Measurements from ENCODE around the gene TTC3.
"Not testable (repeated sequence)": the region's sequence is repeated elsewhere in the genome, so short reads cannot be mapped to it uniquely, and the experiment has no call there.

The TTC3 gene

DNA sequence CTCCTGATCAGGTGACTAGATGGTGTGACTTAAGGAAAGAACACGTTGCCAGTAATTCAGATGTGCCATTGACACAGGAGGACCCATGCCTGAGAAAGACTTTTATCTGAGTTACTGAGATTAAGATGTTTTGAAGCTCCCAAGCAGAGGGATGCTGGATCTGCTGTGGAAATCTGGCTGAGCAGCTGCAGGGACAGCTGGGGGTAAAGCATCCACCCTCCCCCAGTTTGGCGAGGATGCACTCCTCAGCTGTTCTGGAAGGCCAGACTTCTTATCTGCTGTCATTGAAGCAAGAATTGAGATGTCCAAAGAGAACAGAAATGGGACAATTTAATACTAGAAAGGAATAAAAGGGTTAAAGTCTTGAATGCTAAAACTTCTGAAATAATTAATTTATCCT lies 25.7 kb downstream of the TTC3 start:
- no peak for DNase-seq (ENCODE audit: low spot score)
- TF ChIP-seq, protein P1, sequence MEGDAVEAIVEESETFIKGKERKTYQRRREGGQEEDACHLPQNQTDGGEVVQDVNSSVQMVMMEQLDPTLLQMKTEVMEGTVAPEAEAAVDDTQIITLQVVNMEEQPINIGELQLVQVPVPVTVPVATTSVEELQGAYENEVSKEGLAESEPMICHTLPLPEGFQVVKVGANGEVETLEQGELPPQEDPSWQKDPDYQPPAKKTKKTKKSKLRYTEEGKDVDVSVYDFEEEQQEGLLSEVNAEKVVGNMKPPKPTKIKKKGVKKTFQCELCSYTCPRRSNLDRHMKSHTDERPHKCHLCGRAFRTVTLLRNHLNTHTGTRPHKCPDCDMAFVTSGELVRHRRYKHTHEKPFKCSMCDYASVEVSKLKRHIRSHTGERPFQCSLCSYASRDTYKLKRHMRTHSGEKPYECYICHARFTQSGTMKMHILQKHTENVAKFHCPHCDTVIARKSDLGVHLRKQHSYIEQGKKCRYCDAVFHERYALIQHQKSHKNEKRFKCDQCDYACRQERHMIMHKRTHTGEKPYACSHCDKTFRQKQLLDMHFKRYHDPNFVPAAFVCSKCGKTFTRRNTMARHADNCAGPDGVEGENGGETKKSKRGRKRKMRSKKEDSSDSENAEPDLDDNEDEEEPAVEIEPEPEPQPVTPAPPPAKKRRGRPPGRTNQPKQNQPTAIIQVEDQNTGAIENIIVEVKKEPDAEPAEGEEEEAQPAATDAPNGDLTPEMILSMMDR (IDR thresholded peaks at IDR 0.05; ENCODE audit: extremely low read depth, missing control alignments), result no peak

DNA sequence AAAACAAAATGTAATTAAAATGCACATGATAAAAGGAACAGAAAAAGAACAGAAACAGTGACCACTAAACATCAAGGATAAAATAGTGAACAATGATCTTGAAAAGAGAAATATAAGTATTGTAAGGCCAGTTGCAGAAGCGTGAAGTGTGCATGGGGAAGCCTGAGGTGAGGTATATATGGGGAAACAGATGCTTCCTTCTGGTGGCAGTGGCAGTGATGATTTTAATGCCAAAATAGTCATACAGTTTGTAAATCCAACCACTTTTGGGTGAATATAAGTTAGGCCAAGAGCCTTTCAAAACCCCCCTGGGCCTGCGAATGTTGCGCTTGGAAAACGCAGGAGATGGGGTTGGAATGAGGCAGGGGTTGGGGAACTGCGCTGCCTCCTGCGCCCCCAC lies 27.3 kb downstream of the TTC3 start:
- no peak for DNase-seq (ENCODE audit: low spot score)
- TF ChIP-seq, protein P1 (IDR thresholded peaks at IDR 0.05; ENCODE audit: extremely low read depth, missing control alignments), result no peak

DNA sequence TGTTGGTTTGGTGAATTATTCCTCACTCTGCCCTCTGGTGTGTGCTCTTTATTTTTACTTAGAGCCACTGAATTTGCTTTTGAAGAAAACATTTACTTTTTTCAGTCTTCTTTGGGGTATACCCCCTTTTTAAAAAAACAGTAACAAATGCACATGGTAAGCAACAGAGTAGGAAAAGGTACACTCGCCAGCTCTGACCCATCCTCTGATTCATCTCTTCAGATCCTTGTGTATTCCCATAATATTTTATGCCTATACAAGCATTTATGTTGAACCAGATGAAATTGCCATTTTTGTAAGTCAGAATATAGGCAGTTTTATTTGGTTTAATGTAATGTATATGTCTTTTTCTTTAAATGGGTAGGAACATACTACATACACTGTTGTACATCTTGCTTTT lies 28.3 kb downstream of the TTC3 start:
- no peak for DNase-seq (ENCODE audit: low spot score)
- TF ChIP-seq, protein P1 (IDR thresholded peaks at IDR 0.05; ENCODE audit: extremely low read depth, missing control alignments), result no peak

DNA sequence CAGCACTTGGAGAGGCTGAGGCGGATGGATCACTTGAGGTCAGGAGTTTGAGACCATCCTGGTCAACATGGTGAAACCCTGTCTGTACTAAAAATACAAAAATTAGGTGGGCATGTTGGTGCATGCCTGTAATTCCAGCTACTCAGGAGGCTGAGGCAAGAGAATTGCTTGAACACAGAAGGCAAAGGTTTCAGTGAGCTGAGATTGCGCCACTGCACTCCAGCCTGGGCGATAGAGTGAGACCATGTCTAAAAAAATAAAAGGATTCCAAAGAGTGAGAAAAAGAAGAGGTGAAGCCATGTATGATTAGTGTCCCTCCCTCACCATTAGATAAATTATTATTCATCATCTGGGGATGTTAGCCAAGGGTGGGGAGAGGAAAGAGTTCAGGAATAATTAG lies 29.7 kb downstream of the TTC3 start:
- DNase-seq (ENCODE audit: low spot score), result not testable (repeated sequence)

DNA sequence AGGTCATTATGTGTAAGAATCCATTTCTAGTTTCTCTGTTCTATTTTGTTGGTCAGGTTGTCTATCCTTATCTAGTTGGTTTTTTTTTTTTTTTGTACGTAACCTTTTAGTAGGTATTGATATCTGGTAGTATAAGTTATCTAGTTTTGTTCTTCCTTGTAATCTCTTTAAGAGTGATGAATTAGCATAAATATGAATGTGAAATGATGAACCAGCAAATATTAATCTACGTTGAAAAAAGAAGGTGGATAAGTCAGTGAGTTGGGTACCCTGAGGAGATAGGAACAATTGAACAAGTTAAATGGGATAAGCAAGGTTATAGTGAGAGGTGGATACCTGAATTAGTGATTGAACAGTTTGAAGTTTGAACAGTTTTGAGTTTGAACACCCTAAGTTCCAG lies 33.9 kb downstream of the TTC3 start:
- TF ChIP-seq, protein P1 (IDR thresholded peaks at IDR 0.05; ENCODE audit: extremely low read depth, missing control alignments), result no peak
- no peak for DNase-seq (ENCODE audit: low spot score)

DNA sequence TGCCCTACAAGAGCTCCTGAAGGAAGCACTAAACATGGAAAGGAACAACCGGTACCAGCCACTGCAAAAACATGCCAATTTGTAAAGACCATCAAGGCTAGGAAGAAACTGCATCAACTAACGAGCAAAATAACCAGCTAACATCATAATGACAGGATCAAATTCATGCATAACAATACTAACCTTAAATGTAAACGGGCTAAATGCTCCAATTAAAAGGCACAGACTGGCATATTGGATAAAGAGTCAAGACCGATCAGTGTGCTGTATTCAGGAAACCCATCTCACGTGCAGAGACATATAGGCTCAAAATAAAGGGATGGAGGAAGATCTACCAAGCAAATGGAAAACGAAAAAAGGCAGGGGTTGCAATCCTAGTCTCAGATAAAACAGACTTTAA lies 38.0 kb downstream of the TTC3 start:
- DNase-seq (ENCODE audit: low spot score), result not testable (repeated sequence)

DNA sequence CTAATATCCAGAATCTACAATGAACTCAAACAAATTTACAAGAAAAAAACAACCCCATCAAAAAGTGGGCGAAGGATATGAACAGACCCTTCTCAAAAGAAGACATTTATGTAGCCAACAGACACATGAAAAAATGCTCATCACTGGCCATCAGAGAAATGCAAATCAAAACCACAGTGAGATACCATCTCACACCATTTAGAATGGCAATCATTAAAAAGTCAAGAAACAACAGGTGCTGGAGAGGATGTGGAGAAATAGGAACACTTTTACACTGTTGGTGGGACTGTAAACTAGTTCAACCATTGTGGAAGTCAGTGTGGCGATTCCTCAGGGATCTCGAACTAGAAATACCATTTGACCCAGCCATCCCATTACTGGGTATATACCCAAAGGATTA lies 41.2 kb downstream of the TTC3 start:
- DNase-seq (ENCODE audit: low spot score), result not testable (repeated sequence)

DNA sequence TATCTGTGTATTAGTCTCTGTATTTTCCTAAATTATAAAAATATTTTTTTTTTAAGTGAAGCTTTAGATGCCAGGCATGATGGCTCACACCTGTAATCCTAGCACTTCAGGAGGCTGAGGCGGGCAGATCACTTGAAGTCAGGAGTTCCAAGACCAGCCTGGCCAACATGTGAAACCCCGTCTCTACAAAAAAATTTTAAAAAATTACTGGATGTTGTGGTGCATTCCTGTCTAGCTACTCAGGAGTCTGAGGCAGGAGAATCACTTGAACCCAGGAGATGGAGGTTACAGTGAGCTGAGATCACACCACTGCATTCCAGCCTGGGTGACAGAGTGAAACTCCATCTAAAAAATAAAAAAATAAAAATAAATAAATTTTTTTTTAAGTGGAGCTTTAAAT lies 43.4 kb downstream of the TTC3 start:
- DNase-seq (ENCODE audit: low spot score), result not testable (repeated sequence)

DNA sequence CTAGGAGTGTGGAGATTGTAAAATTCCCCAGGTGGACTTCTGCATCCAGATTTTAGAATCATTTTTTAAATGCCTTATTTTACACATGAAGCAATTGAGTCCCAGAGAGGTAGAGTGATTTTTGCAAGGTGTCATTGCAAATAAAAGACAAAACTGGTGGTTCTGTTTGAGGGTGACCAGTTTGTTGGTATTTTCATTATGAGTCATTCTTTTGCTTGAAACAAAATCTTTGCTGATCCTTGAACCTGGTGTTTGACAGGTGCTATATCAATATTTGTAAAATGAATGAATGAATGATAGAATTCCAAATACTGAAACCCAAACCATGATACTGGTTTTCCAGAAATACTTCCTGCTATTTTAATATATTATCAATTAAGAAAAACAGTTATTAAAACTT lies 44.1 kb downstream of the TTC3 start:
- TF ChIP-seq, protein P1 (IDR thresholded peaks at IDR 0.05; ENCODE audit: extremely low read depth, missing control alignments), result no peak
- DNase-seq (ENCODE audit: low spot score), result no peak

DNA sequence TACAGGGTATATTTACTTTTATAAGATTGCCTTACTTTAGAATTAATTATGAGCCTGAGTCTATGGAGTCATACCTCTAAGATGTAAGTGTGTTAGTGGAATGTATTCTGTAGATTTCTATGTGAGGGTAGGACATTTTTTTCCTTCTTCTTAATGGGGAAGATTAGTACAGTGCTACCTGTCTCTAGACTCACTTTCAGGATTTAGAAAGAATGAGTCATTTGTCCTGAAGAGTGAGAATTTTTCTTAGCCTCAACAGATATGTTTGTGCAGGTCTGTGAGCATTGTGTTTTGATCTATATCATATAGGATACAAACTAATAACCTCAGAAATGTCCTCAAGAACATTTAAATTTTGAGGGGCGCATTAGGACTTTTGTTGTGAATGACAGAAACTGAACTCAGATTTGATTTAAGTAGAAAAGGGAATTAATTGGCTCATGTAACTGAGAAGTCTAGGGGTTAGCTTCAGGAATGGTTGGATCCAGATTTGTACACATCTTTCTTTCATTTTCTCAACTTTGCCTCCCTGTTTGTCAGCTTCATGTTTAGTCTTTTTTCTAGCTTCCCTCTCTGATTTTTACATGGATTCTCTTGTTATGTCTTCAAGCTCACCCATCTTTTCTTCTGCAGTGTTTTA lies 45.3 kb downstream of the TTC3 start:
- DNase-seq (ENCODE audit: low spot score), result no peak
- TF ChIP-seq, protein P1 (IDR thresholded peaks at IDR 0.05; ENCODE audit: extremely low read depth, missing control alignments), result no peak

Data from GM20000 (cell line).